Medulla oblongata (tissue), 1 donor: ENCODE data around the gene TRIM63.

Source experiments
- DNase-seq: peaks from one replicate; pipeline ENCODE4 v3.0.0-alpha.2; 2015; ENCODE audit errors: extremely low spot score

Gene TRIM63

GRCh38 chr1:26084844-26085243 lies 17.4 kb upstream of the TRIM63 start:
- no peak for DNase-seq

GRCh38 chr1:26084091-26084561 lies 16.7 kb upstream of the TRIM63 start:
- DNase-seq, result no peak

GRCh38 chr1:26083208-26083607 lies 15.8 kb upstream of the TRIM63 start:
- no peak for DNase-seq

GRCh38 chr1:26082020-26082350 lies 14.6 kb upstream of the TRIM63 start:
- no peak for DNase-seq

GRCh38 chr1:26081267-26082019 lies 14.0 kb upstream of the TRIM63 start:
- DNase-seq, result no peak

- DNase-seq, result no peak
Measured at GRCh38 chr1:26079960-26080814, 12.8 kb upstream of the TRIM63 start.

GRCh38 chr1:26079178-26079563 lies 11.7 kb upstream of the TRIM63 start:
- DNase-seq, result no peak

GRCh38 chr1:26078286-26079177 lies 11.1 kb upstream of the TRIM63 start:
- DNase-seq, result no peak

- no peak for DNase-seq
Measured at GRCh38 chr1:26077524-26077923, 10.1 kb upstream of the TRIM63 start.

- DNase-seq, result no peak
Measured at GRCh38 chr1:26075421-26076144, 8.2 kb upstream of the TRIM63 start.

- DNase-seq, result no peak
Measured at GRCh38 chr1:26072305-26072704, 4.9 kb upstream of the TRIM63 start.

GRCh38 chr1:26070963-26071342 lies 3.5 kb upstream of the TRIM63 start:
- DNase-seq, result no peak

GRCh38 chr1:26070296-26070962 lies 3.0 kb upstream of the TRIM63 start:
- DNase-seq, result no peak

GRCh38 chr1:26069941-26070295 lies 2.5 kb upstream of the TRIM63 start:
- DNase-seq, result no peak

- no peak for DNase-seq
Measured at GRCh38 chr1:26066857-26067256, 573 bp downstream of the TRIM63 start.

GRCh38 chr1:26066160-26066559 lies 1.3 kb downstream of the TRIM63 start:
- DNase-seq, result no peak

GRCh38 chr1:26064553-26064952 lies 2.9 kb downstream of the TRIM63 start:
- DNase-seq, result no peak

- no peak for DNase-seq
Measured at GRCh38 chr1:26060832-26061574, 6.4 kb downstream of the TRIM63 start.

GRCh38 chr1:26059906-26060305 lies 7.5 kb downstream of the TRIM63 start:
- no peak for DNase-seq

- no peak for DNase-seq
Measured at GRCh38 chr1:26058052-26058595, 9.3 kb downstream of the TRIM63 start.
